Prostate gland (tissue), 2 donors: Measurements from ENCODE around the gene ATMIN. TPM values are rescaled to one million over a fixed set of nuclear protein-coding genes. Genes with fewer than 3 reads are reported as not detected.

Experiments
- DNase-seq: peaks from one replicate; pipeline ENCODE4 v3.0.0-alpha.2; 2019; ENCODE audit warnings: low spot score
- H3K27ac ChIP-seq, 2 donors: fragments of 200-600 bp; sonication (generic); 2 replicates each; pipeline ENCODE4 v1.5.1; 2017 to 2019
- H3K27me3 ChIP-seq: fragments of 200-600 bp; sonication (generic); replicated peaks from 2 replicates; pipeline ENCODE4 v1.5.1; 2019; ENCODE audit not compliant: insufficient read depth
- H3K36me3 ChIP-seq, 2 donors: fragments of 200-600 bp; sonication (generic); 1 replicate in 1 of 2; 2 replicates in 1 of 2; pipeline versions ENCODE4 v1.5.1 to v1.8.1; 2017 to 2019
- H3K4me1 ChIP-seq: fragments of 200-600 bp; sonication (generic); replicated peaks from 2 replicates; pipeline ENCODE4 v1.5.1; 2019
- H3K4me3 ChIP-seq, 2 donors: fragments of 200-600 bp; sonication (generic); 2 replicates each; pipeline ENCODE4 v1.5.1; 2017 to 2019
- H3K9me3 ChIP-seq: fragments of 200-600 bp; sonication (generic); 2 replicates; pipeline ENCODE4 v1.5.1; 2017
- CTCF ChIP-seq, 4 experiments: fragments of 200-600 bp in 2 of 4; fragments of 450-650 bp in 2 of 4; sonication (generic) in 2 of 4; IDR thresholded peaks; 1 replicate in 3 of 4; 2 replicates in 1 of 4; pipeline ENCODE4 v1.5.1; 2016 to 2019; ENCODE audit warnings: antibody characterized with exemption in 4 of 4, mild to moderate bottlenecking in 2 of 4, moderate library complexity in 2 of 4
- POLR2A ChIP-seq: fragments of 450-650 bp; IDR thresholded peaks from one replicate; pipeline ENCODE4 v1.6.1; 2016; ENCODE audit warnings: antibody characterized with exemption, mild to moderate bottlenecking
- POLR2AphosphoS5 ChIP-seq: sonication (generic); formaldehyde crosslinking; IDR thresholded peaks from one replicate; pipeline ENCODE4 v1.6.1; 2017; ENCODE audit warnings: antibody characterized with exemption
- WGBS: methylation state at CpG from one replicate; pipeline ENCODE4 v1.1.5; 2018; 5-methylcytosine and 5-hydroxymethylcytosine counted together
- intact Hi-C: fragments of 100-400 bp; cut with DNase I; formaldehyde crosslinking; loops from one replicate; pipeline ENCODE4 v1.14.2; 2022
- small RNA-seq, 2 donors: library from RNA; depleted of rRNA; stranded (forward); fragments of <200 nt; gene quantifications; one replicate each; pipeline ENCODE3, GENCODE V24; 2016
- total RNA-seq, 2 donors: library from RNA; depleted of rRNA; stranded (reverse); fragments of >200 nt; gene quantifications; one replicate each; pipeline ENCODE4 v1.1.0, GENCODE V29; 2016

ATMIN gene
- total RNA-seq, 2 donors from 2014 or later: 47.1 to 62.4 TPM

GRCh38 chr16:81096715-81097208 lies 61.1 kb downstream of the ATMIN start:
- TF ChIP-seq POLR2A (no peak), POLR2AphosphoS5 (no peak), CTCF (IDR thresholded peaks at IDR 0.05) (no peak)
- Histone ChIP-seq H3K9me3 (no peaks in the 10 kb centered on the region), H3K27me3 (no peaks in the 10 kb centered on the region), H3K36me3 (no peaks in the 10 kb centered on the region), H3K4me1 (no peaks in the 10 kb centered on the region), H3K4me3 (peak overlapping the region; percentile 74 to 76), H3K27ac (peak overlapping the region; percentile 30 to 60)
- intact Hi-C loops: loop anchor here (1.0 to 10.0 kb wide), 3 partner anchors 19 to 218 kb away; partner anchors contain the start of genes C16orf46, CENPN, CMC2 and GAN
- 48% methylated on average over 8 of the region's 8 CpGs for WGBS
- no peak for DNase-seq

Small RNA genes within 50 kb of the gene (small RNA-seq; reads per million reads assigned to genes)
- gene AC092718.3: 0 reads per million in 2 donors

Other genes starting within 250 kb of the ATMIN start
- gene CDYL2, start 231.2 kb upstream of the ATMIN start, total RNA-seq: 10 to 100 TPM; 42.8 to 63.7 TPM
- 100 to 1,000 TPM in 1 of 2 donors, 10 to 100 TPM in 1; 38.9 to 153 TPM for gene CMC2, start 29.0 kb upstream of the ATMIN start, total RNA-seq
- gene CENPN, start 28.6 kb upstream of the ATMIN start, total RNA-seq: 100 to 1,000 TPM in 1 of 2 donors, 10 to 100 TPM in 1; 40.6 to 103 TPM
- 10 to 100 TPM in 1 of 2 donors, 1 to 10 TPM in 1; 3.9 to 15.7 TPM for gene C16orf46, start 41.4 kb downstream of the ATMIN start, total RNA-seq
- gene GCSH, start 60.6 kb downstream of the ATMIN start, total RNA-seq: 10 to 100 TPM in 1 of 2 donors, 1 to 10 TPM in 1; 7.6 to 27.5 TPM
- 1 to 10 TPM in 1 of 2 donors, under 1 TPM in 1; 0.18 to 2.2 TPM for gene BCO1, start 202.8 kb downstream of the ATMIN start, total RNA-seq